Sigmoid colon (tissue), 4 donors: Measurements from ENCODE around the gene SSC4D.
A peak's percentile ranks its signal among the peaks of the same experiment; 100 is the strongest.

ENCODE experiments used
- CTCF ChIP-seq, 4 experiments: fragments of 450-650 bp in 3 of 4; fragments of 200-600 bp in 1 of 4; IDR thresholded peaks; one replicate each; pipeline ENCODE4 v1.5.1; 2016 to 2019; ENCODE audit warnings: antibody characterized with exemption in 4 of 4, mild to moderate bottlenecking in 3 of 4, moderate library complexity in 2 of 4
- EP300 ChIP-seq, 4 donors: sonication (generic); formaldehyde crosslinking; IDR thresholded peaks; one replicate each; pipeline ENCODE4 v1.6.1; 2017; ENCODE audit warnings: antibody characterized with exemption in 4 of 4
- POLR2A ChIP-seq, 2 donors: fragments of 450-650 bp; IDR thresholded peaks; one replicate each; pipeline ENCODE4 v1.6.1; 2016; ENCODE audit warnings: antibody characterized with exemption in 2 of 2, mild to moderate bottlenecking in 2 of 2, moderate library complexity in 2 of 2
- POLR2AphosphoS5 ChIP-seq, 4 donors: sonication (generic); formaldehyde crosslinking; IDR thresholded peaks; one replicate each; pipeline ENCODE4 v1.6.1; 2017; ENCODE audit warnings: antibody characterized with exemption in 4 of 4

DNA sequence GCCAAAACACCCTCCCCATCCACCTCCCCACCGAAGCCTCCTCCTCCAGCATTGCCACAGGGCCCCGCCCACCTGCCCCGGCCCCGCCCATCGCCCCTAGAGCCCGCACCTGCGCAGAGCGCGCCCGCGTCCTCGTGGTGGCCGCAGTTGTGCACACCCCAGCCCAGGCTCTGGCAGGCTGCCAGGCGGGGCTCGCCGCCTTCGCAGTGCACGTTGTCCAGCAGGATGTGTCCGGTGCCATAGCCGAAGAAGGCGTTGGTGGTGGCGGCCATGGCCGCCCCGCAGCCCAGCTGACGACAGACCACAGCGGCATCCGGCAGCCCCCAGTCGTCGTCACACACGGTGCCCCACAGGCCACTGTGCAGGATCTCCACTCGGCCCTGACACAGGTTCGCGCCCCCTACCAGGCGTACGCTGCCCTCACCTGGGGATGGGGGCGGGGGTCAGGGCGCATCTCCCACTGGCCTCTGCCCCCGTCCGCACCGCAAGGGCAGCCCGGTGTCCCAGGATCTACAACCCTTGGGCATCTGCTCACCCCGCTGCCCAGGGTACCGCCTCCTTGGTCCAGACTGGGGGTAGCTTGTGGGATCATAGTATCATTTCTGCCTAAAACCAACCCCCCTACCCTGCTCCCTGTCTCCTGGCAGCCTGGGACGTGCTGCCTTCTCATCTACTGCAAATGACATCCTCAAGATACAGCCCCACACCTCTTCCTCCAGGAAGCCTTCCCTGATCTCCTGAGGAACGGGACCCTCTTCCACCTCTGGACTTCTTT, 11.9 kb downstream of the SSC4D start:
- no peak for TF ChIP-seq CTCF (IDR thresholded peaks at IDR 0.05)
- no peak for TF ChIP-seq POLR2A (IDR thresholded peaks at IDR 0.05)
- no peak for TF ChIP-seq EP300 (IDR thresholded peaks at IDR 0.05)
- TF ChIP-seq POLR2AphosphoS5 (IDR thresholded peaks at IDR 0.05): peak in 3 of 4 donors; percentile 23 to 51 (median 48)
